Measurements from ENCODE around the gene CGN. TPM values are rescaled to one million over a fixed set of nuclear protein-coding genes. Genes with fewer than 3 reads are reported as not detected.

CGN gene, protein sequence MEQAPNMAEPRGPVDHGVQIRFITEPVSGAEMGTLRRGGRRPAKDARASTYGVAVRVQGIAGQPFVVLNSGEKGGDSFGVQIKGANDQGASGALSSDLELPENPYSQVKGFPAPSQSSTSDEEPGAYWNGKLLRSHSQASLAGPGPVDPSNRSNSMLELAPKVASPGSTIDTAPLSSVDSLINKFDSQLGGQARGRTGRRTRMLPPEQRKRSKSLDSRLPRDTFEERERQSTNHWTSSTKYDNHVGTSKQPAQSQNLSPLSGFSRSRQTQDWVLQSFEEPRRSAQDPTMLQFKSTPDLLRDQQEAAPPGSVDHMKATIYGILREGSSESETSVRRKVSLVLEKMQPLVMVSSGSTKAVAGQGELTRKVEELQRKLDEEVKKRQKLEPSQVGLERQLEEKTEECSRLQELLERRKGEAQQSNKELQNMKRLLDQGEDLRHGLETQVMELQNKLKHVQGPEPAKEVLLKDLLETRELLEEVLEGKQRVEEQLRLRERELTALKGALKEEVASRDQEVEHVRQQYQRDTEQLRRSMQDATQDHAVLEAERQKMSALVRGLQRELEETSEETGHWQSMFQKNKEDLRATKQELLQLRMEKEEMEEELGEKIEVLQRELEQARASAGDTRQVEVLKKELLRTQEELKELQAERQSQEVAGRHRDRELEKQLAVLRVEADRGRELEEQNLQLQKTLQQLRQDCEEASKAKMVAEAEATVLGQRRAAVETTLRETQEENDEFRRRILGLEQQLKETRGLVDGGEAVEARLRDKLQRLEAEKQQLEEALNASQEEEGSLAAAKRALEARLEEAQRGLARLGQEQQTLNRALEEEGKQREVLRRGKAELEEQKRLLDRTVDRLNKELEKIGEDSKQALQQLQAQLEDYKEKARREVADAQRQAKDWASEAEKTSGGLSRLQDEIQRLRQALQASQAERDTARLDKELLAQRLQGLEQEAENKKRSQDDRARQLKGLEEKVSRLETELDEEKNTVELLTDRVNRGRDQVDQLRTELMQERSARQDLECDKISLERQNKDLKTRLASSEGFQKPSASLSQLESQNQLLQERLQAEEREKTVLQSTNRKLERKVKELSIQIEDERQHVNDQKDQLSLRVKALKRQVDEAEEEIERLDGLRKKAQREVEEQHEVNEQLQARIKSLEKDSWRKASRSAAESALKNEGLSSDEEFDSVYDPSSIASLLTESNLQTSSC
- total RNA-seq: not detected in 2 replicates

DNA sequence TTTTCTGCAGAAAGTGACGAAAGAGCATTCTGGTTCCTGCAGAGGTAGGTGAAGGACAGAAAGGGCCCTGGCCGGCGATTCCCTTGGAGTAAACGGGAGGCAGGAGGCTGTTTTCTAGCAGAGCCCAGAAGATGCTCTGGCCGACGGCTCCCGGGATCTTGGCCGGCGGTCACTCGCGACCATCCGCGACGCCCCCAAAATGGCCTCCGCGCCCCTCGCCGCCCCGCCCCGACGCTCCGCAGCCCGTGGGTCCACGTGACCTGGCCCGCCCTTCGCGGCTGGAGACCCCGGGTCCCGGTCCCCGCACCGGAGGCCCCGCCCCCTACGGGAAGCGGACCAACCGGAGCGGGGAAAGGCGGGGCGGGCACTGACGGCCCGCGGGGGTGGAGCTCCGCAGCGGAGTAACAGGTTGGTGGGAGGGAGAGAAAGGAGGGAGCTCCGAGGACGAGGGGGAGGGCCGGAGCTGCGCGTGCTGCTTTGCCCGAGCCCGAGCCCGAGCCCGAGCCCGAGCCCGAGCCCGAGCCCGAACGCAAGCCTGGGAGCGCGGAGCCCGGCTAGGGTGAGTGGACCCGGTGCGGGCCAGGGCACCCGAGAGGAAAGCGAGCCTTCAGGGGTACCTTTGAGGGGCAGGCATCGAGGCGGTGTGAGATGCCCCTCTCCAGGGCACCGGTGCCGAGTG is at the start of gene CGN:
CGN (plus strand) TSS at position 431 of the 679 bp plus-strand sequence. CDS start 7,133 bp downstream, outside the sequence.

DNA sequence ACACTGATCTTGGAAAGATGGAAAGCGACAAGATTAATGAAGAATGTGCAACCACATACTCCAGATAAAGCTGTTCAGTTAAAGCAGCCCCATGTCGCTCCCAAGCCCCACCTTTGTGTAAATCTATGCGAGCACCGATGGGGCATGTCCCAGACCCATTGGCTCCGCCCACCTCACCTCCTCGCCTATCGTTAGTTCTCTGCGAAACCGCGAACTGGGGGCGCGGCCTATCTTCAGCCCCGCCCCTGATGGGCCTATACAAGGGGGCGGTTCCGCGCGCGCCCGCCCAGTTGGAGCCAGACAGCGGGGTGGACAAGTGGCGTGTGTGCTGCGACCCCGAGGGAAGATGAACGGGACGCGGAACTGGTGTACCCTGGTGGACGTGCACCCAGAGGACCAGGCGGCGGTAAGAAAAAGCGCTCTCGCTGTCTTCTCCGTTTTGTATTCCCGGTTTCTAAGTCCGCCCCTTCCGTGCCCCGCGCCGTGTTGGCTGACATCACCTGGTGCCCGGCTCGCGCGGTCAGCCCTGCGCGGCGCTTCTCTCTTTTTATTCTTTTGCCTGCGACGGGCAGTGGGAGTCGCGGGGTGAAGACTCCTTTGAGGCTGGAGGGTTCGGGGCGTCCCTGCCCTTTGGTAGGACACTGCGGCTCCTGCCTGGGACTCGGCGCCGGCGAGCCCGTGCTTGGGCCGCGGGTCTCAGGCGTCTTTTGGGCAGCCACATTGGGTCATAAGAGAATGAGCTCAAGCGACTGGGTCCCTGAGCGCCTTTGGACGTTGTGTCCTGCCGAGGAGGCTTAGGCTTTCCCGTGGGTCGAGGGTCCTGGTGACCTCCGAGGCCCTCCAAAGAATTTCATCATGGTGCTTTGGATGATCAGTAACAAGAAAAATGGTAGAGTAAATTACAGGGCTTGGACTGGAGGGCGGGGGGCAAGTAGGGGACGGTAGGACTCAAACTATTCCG is 29.1 kb downstream of the CGN start, which contains the start of gene TUFT1:
TUFT1 (plus strand) TSS at position 289 of the 961 bp plus-strand sequence; CDS start at position 347, 58 bp downstream.

Other genes with a start within 250 kb of the CGN start
- gene ZNF687, start 229.1 kb upstream of the CGN start, total RNA-seq: 15.2 and 19.9 TPM in 2 replicates
- gene PI4KB, start 184.0 kb upstream of the CGN start, total RNA-seq: 47.9 and 66.8 TPM in 2 replicates
- 16.1 and 23.9 TPM in 2 replicates for gene RFX5, start 164.1 kb upstream of the CGN start, total RNA-seq
- gene SELENBP1, start 138.7 kb upstream of the CGN start, total RNA-seq: 102 and 106 TPM in 2 replicates
- gene PSMB4, start 111.8 kb upstream of the CGN start, total RNA-seq: 209 and 222 TPM in 2 replicates
- gene POGZ, start 51.9 kb upstream of the CGN start, total RNA-seq: 21.2 and 22.7 TPM in 2 replicates
- 1.1 and 2.5 TPM in 2 replicates for gene TUFT1, start 28.9 kb downstream of the CGN start, total RNA-seq
- gene SNX27, start 100.7 kb downstream of the CGN start, total RNA-seq: 16.5 and 20.3 TPM in 2 replicates
- not detected in 2 replicates for gene CELF3, start 205.4 kb downstream of the CGN start, total RNA-seq
- gene RIIAD1, start 210.1 kb downstream of the CGN start, total RNA-seq: not detected in 2 replicates